RKO (cell line): ENCODE data around the gene PRR15.

Experiments used
- DNase-seq: peaks from one replicate; pipeline ENCODE4 v3.0.0-alpha.2; 2016; ENCODE audit warnings: low spot score

The PRR15 gene

GRCh38 chr7:29609162-29610037 lies 45.8 kb downstream of the PRR15 start:
- peak; percentile 80 for DNase-seq

GRCh38 chr7:29610086-29610485 lies 46.5 kb downstream of the PRR15 start:
- DNase-seq = no peak

- DNase-seq = no peak
These were observed 48.4 kb downstream of the PRR15 start for GRCh38 chr7:29611941-29612544.

GRCh38 chr7:29612596-29612995 lies 49.0 kb downstream of the PRR15 start:
- DNase-seq = no peak

- DNase-seq = no peak
These were observed 49.5 kb downstream of the PRR15 start for GRCh38 chr7:29613100-29613499.

- no peak for DNase-seq
These were observed 50.6 kb downstream of the PRR15 start for GRCh38 chr7:29614229-29614628.
